Pons (tissue), 1 donor: ENCODE data around the gene CDKAL1.
"Not testable (repeated sequence)": the region's sequence is repeated elsewhere in the genome, so short reads cannot be mapped to it uniquely, and the experiment has no call there.

ENCODE experiments used
- DNase-seq: peaks from one replicate; pipeline ENCODE4 v3.0.0-alpha.2; 2016; ENCODE audit warnings: low spot score

The CDKAL1 gene

DNA sequence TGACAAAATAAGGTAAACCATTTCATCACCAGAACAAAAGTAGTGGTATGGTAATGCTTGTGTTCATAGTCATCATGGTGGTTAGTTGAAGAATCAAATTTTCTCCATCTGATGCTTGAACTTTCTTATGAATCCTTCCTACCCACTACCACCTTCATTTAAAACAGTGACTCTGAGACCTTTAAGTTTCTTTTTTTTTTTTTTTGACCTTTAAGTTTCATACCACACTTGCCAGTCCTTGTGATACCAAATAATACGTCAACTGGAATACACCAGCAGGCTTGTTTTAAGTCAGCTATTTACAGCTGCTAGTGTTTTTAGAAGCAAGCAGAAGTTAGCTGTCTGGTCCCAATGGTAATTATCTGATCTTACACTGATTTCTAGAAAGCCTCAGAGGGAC, 645.9 kb downstream of the CDKAL1 start:
- DNase-seq = no peak

DNA sequence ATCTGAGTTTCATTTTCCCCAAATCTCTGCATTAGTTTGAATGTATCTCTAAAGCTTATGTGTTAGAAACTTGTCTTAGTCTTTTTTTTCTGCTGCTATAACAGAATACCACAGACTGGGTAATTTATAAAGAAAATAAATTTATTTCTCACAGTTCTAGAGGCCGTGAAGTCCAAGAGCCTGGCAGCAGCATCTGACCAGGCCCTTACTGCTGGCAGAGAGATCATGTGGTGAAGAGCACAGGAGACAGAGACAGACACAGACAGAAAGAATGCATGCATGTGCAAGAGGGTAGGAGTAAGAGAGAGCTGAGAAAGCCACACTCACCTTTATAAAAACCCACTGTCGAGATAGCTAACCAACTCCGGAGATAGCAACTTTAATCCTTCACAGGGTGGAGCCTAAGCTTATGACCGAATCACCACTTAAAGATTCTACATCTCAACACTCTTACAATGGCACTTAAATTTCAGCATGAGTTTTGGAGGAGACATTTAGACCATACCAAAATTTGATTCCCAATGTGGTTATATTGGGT, 646.6 kb downstream of the CDKAL1 start:
- DNase-seq = no peak

DNA sequence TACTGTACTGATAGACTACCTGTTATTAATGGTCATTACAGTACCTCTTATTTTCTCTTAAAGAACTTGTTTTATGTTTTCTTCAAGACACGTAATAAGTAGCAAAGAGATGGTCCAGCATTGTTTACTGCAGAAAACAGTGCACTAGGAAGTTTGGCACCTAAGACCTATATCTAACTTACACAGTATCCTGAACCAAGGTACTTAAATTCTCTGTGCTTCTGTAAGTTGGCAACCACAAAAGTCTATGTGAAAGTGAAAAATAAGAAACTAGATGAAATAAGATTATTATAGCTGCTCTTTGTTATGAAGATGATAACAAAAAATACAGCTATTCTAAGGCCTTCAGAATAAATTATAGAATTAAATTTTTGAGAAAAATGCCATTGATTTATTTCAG, 647.6 kb downstream of the CDKAL1 start:
- DNase-seq = no peak

- DNase-seq = no peak
These were observed 648.3 kb downstream of the CDKAL1 start for GRCh38 chr6:21182589-21182988.

GRCh38 chr6:21185861-21186478, 651.7 kb downstream of the CDKAL1 start:
- no peak for DNase-seq

GRCh38 chr6:21186479-21187055, 652.3 kb downstream of the CDKAL1 start:
- DNase-seq = no peak

DNA sequence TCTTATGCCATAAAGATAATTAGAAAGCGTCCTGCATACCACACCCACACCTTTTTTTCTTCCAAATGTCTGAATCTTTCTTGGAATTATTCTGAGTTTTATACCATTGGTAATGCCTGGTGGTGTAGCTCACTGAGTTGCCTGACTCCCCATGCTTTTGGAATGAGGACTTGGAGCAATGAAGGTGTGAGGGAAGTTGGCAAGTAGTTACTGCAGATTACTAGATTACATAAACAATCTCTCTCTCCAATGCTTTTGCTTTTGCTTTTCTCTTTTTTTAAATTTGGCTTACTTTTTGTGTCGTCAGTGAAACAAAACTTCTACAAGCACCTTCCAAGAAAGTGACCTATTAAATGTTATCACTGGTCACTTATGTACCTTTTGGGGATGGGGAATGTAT, 653.2 kb downstream of the CDKAL1 start:
- no peak for DNase-seq

GRCh38 chr6:21188505-21189223, 654.4 kb downstream of the CDKAL1 start:
- no peak for DNase-seq

DNA sequence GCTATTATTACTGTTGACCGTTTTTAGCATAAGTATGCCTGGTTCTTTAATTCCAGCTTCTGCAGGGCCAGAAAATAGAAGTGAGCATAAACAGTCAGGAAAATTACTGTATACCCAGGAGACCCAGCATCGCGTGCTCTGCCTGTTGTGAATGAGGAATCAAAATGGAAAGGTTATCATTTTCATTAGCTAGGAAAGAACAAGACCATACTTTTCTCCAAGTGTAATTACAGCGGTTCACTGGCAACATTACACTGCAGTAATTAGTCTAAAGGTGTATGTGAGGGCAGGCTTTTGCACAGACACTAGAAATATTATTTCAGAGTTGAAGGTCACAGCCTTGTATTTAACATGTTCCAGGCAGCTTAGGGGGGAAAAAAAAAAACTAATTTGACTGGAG, 655.5 kb downstream of the CDKAL1 start:
- no peak for DNase-seq

DNA sequence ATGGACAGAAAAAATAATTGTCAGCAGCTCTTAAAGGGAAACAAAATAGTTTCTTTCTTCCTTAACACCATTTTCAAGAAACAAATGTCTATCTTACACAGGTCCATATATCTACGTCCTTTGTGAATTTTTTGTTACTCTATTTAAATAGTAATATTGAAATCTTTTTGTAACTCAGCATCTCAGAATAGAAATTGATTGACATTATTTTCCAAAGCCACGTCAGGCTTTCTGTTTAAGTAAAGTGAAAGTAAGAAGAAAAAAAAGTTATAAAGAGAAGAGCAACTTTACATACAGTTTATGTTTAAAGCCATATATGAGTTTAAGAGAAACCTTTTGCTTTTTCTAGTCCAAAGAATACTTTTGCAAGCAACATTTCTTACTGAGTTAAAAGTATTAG, 656.4 kb downstream of the CDKAL1 start:
- no peak for DNase-seq

- no peak for DNase-seq
These were observed 659.7 kb downstream of the CDKAL1 start for GRCh38 chr6:21193790-21194475.

DNA sequence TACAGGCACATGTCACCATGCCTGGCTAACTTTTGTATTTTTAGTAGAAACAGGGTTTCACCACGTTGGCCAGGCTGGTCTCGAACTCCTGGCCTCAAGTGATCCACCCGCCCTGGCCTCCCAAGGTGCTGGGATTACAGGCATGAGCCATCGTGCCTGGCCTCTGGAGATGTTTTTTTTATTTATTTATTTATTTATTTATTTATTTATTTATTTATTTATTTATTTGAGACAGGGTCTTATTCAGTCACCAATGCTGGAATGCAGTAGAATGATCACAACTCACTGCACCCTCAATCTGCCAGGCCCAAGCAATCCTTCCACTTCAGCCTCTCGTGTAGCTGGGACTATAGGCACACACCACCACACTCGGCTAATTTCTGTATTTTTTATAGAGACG, 661.0 kb downstream of the CDKAL1 start:
- not testable (repeated sequence) for DNase-seq

DNA sequence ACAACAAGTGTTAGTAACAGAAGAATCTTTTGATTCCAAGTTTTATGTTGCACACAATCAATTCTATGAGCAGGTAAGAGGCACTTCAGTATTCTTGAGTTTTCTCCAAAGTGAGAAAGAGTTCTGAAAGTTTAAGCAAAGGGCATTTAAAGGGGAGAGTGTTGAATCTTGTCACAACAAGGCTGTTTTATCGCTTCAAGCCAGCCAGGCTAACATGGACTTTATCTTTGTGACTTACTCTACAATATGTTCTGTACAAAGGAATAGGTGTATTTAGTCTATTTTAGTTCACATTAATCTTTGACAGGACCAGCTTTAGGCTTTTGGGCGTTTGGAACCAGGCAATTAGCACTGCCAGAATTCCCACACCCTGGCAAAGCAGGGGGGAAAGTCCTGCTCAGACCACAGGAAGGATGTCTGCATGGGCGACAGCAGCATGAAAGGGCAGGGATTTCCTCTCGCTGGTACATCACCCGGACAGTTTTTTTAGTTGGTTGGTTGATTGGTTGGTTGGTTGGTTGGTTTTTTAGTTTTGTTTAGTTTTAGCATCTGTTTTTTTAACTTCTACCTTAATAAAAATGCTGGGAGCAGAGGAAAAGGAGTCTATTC, 663.9 kb downstream of the CDKAL1 start:
- no peak for DNase-seq

DNA sequence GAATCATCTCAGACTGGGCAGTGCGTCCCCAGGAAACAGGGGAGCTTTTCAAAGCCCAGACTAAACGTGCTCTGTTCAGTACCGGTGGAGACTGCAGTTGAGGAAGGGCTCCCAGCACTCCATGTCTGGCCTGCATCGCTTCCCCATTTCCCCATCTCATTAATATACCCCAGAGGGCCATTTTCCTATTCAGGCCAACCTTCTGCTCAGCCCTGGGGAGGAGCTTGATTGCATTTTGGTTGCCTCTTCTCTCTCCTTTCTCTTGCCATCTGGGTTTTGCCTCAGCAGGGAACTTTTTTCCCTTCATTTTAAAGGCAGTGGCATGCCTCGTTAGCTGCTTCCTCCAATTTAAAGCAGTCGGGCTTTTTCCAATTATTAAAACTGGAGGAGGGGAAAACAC, 665.0 kb downstream of the CDKAL1 start:
- no peak for DNase-seq

DNA sequence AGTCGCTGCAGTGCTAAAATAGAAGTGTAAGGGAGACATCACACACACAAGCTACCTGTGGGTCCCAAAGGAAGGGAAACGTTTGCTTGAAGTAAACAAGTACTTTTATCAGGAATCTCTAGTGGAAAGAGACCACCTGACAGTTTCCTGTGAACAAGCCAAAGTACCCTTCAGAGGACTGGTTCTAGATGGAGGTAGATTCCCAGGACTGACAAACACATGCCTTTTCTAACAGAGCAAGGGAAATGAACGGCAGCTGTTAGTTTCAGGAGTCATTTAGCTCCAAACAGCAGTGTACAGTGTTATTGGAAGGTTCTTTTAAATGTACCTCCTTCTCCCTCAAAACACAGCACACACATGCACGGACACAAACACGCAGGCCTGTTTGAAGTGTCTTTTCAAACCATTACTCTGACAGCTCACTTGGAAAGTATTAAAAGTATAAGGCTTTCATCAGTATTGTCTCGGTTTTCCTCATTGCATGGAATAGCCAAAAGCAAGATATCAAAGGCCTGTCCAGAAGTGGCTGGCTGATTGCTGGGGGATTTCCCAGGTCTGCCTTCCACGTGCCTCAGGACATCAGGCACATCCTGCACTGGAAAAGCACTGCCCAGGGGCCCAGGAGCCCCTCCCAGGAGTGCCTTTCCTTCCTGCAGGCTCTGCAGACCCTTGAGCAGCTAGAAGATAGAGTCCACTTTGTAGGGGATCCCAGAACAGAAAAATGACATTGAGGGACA, 666.0 kb downstream of the CDKAL1 start:
- DNase-seq = no peak

DNA sequence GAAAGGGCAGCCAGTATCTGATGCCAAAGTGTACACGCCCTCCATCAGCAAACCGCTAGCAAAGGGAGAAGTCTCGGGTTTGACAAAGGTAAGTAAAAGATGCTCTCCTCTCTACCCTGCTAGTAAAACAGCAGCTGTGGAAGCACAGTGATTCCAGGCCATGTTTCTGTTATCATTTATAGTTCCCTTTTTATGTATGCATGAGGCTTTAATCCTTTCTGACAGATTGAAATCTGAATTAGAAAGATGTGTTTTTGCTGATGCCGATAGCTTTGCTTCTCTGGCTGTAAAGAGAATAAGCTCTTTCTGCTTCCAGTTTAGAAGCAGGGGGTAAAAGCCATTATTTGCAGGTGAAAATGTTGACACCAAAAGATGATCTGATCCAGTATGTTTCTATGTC, 666.9 kb downstream of the CDKAL1 start:
- DNase-seq = no peak

- DNase-seq = peak; percentile 47
These were observed 667.5 kb downstream of the CDKAL1 start for GRCh38 chr6:21201637-21202350.

DNA sequence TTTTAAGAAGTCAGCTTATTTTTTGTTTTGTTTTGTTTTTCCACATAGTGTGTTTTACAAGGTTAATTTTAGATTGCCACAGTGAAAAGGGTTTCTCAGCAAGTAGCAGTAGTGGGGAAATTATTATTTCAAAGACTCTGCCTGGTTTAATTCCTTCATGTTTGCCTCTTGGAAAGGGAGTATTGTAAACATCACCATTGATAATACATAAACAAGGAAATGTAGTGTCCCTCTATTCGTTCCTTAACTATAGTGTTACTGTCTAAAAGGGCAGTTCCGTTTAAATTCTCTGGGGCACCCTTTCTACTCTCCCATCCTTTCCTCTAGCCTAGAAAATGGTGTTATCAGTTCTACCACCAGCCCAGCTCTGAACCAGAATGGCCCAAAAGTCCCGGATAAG, 668.3 kb downstream of the CDKAL1 start:
- DNase-seq = no peak

GRCh38 chr6:21204951-21205350, 670.7 kb downstream of the CDKAL1 start:
- DNase-seq = no peak

DNA sequence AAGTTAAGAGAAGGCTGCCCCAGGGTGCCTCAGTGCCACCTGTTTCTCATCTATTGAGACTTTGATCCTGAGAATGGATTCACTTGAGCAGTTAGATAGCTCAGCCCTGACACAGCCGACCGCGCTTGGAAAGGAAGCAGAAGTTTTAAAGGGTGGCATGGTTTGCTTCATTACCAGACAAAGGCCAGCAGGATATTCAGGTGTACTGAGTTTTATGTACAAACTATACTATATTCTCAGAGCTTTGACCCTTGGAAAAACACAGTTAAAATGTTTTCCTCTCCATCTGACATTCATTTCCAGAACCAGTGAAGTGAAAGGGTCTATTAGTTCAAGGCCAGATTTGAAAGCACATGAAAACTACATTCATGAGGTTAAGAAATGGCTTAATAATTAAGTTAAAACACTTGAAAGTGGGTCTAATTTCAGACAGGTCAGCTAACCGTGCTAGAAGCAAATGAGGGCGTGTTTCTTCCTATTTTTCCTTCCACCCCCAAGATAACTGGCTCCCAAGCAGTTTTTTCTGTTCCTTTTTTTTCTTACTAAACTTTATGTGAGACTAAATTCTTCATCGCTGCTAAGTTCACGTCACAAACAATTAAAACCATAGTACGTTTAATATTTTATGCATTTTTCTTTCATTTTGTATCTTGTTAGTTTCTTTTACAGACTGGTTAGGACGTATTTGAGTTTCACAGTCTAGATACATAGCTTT, 674.0 kb downstream of the CDKAL1 start:
- DNase-seq = no peak
